GM19324 (cell line): ENCODE data around the gene MITF.

Experiments
- ATAC-seq: cut with Tn5 transposase; IDR thresholded peaks from one replicate; pipeline ENCODE4 v1.9.1; 2021; ENCODE audit warnings: mild to moderate bottlenecking, moderate library complexity; ENCODE audit not compliant: unreplicated experiment, low FRiP score

The MITF gene

DNA sequence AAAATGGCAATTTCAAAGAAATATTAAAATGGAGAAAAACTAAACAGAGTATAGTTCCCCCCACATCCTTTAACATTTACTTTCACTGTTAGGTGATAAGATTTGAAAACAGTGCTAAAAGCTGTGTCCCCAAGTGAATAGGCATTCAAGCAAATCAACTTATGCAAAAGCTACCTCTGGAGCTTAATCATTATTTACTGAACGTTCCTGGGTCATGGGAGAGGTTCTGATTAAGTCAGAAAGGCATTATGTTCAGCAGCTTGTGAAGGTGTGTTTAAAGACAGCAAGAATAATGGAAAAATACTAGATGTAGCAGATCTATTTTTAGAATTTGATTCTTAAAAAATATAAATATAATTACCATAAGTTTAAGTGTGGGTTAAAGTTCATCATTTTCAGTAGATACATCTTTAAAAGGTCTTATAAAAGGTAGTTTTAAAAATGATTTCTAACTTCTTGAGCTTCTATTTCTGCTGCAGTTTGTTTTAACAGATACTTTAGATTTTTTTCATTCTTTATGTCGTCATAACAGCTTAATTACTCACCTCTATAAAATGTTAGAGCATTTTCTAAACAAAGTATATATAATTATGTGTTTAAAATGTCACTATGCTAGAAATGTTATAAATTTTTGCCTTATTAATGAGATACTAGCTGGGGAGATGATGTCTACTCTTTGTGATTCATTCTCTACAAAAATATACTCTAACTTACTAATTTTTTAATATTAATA is 127.9 kb downstream of the MITF start:
- ATAC-seq, result no peak

DNA sequence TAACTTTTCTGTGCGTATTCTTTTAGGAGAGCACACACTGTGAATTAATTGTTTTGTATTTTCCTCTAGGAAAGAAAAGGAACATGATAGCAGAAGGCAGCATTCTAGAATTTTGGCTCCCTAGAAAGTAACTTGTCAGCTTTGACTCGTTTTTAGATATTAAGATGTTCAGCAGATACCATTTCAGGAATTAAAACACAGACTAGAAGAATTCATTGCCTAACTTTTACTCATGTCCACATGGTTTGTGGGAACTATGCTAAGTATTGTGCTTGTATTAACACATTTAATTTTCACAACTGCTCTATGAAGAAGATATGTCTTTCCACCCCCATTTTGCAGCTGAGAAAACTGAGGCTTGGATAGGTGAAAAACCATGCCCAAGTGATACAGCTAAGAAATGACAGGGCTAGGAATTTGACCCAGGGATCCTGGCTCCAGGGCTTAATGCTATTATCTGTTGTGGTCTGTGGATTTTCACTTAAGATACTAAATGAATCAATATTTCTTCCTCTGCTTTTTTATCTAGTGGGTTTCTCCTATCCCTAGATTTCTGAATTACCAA is 128.8 kb downstream of the MITF start:
- ATAC-seq, result no peak

DNA sequence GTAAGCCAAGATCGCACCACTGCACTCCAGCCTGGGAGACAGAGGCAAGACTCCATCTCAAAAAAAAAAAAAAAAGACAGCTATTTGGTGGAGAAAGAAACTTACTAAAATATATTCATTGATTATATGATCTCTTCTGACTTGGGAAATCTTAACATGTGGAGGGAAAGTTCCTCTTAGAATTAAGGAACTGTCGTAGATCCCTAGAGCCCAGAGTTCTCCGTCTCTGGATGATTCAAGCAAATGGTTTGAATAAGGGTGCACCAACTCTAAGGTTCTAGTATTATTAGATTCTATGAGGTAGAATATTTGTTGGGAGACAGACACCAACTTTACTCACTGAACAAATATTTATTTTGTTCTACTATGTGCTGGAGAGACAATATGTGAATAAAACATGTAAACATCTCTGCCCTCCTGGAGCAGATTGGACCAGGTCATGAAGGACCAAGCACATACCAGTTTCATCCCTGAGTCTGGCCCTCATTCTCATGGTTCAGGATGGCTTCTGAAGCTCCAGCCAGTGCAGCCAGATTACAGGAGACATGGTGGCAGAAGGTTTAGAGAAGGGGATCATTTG is 129.7 kb downstream of the MITF start:
- ATAC-seq, result no peak

DNA sequence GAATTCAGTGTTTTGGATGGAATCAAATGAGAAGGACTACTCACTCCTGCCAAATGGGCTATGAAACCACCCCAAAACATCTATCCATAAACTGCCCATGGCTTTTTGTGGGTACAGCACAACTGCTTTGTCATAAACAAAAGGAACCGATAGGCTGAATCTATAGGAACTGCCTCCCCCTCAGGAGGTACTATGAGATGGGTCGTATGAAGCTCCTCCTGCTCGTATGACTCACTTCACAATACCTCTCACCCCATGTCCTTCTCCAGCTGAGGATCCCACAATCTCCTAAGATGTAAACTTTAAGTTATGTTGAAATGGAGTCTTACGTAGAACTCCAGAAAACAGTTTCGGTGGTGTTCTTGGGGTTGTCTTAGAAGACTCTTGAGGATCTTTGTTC is 130.4 kb downstream of the MITF start:
- ATAC-seq, result no peak

DNA sequence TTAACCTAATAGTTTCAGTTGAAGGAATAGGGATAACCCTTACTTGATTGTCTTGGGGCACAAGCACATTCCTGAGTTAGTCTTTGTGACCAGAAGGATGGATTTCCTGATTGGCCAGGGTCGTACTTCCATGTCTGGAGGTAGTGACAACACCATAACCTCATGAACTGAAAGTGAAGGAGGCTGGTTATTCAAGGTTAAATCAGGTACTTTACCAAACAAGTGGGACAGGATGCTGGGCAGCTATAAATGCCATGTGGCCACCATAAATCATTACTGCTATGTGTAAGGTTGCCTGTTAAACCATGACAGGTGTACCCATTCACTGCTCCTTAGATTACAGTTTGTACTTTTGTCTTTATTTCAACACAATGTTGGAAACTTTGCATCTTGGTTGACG is 132.0 kb downstream of the MITF start:
- no peak for ATAC-seq

DNA sequence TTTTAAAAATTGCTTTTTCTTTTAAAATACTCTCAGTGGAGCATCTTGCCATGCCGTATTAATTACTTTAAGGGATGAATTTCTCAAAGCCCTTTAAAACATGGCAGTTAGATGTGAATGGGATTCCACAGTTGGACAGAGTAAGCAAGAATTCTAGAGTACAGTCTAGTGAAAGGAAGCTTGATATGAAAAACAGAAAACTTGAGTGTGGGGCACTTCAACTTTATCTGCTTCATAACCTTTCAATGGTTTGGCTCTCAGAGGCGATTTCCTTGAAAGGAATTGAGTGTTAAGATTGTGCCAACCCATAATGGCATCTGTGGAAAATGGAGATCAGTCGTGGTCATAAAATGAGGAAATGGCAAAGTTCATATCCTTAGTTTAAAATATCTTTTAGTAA is 132.6 kb downstream of the MITF start:
- ATAC-seq, result no peak

DNA sequence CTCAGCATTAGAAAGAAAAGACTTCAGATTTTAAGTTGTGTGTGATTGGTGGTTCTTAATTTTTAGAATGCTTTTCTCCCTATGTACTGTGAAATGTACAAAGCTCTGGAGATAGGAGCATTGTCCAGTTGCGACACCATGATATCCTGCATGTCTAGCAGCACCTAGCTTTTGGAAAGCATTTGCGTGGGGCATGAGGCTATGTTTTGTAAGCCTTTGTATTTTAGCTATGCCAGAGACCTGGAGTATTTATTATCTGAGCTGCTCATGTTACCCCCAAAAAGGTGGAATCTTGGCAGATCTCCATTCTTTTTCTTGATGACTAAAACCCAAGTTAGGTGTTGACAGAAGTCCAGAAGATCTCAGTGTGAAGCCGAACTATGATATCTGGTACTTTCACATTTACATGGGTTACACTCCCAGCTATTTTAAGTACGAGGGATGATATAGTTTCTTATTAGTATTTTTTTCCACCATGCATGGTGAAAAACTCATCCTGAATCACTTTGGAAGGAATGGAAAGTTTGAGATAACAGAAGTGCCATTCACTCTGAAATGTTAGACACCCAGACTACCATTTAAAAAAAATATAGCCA is 133.6 kb downstream of the MITF start:
- no peak for ATAC-seq

DNA sequence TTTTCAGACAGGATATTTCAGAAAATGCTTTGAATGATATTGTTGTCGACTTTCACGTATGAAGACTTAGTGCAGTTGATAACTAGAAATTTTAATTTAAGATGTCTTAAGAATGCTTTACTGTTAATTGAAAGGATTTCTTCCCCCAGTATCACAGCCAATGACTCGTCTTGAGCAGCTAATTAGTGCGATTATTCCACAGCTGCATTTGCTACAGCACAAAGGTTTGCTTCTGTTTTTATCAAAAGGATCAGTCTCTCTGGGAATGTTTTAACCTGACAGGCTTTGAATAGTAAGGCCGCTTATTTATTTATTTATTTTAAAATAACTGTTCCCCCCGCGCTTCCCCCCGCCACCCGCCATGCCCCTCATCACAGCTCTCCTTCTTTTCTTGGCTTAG is 136.8 kb downstream of the MITF start:
- ATAC-seq, result no peak

DNA sequence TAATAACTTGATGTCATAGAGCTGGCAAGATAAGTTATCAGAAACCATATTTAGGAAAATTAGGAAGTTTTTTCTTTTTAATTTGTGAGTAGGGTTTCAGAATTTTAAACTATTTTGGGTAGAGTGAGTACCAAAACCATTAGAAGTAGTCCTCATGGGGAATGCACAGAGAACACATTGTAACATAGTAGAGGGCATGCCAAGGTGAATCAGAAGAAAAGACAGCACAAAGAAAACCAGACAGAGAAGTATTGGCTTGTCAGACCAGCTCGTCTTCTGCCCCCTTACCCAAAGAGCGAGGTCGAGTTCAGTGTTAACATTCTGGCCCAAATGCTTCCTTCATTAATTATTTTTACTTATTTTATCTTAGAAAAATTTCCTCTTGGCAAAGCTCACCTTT is 139.0 kb downstream of the MITF start:
- no peak for ATAC-seq

DNA sequence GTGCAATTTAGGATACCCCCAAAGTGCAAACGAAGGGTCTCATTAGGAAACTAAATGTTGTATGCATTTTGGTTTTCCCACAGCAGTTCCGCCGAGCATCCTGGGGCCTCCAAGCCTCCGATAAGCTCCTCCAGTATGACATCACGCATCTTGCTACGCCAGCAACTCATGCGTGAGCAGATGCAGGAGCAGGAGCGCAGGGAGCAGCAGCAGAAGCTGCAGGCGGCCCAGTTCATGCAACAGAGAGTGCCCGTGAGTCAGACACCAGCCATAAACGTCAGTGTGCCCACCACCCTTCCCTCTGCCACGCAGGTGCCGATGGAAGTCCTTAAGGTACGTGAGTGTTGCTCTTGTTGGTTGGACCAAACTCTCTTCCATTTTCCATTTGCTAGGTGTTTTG is 139.8 kb downstream of the MITF start:
- ATAC-seq, result no peak

DNA sequence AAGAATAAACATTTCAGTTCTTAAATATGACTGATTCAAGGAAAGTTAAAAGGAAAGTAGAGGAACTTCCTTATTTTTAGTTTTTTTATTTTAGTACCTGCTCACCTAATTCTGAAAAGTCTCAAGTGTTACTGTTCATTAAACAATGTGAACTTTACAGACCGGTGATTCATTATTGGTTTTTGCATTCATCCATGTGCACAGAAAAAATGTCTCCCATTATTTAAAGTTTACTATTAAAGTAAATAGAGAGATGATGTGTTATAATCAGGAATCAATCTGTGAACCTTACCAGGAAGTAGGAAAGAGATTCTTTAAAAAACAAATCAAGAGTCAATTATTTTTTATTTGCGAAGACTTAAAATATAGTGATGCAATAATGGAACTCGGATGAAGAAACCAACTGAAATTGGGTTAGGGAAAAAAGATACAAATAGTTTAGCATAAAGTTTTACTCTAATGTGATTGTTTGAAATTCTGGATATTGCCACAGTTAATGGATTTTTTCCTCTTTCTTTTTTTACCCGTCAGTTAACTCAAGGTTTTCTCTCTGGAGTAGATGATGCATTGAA is 140.9 kb downstream of the MITF start:
- no peak for ATAC-seq

DNA sequence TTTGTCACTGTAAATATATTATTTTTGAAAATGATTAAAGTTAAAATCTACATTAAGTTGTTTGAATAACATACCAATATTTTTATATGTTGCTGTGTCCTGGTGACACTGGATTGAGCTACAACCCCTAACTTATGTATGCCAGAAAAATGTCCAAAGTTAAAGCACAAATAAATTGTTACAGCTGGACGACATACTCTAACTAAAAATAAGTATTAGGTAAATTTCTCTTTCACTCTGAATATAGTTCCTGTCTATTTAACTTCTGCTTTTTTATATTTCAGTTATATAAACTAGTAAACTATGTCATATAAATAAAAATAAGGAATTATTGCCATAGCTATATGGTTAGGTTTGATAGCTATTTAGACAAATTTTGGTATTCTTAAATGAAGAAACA is 141.8 kb downstream of the MITF start:
- no peak for ATAC-seq

DNA sequence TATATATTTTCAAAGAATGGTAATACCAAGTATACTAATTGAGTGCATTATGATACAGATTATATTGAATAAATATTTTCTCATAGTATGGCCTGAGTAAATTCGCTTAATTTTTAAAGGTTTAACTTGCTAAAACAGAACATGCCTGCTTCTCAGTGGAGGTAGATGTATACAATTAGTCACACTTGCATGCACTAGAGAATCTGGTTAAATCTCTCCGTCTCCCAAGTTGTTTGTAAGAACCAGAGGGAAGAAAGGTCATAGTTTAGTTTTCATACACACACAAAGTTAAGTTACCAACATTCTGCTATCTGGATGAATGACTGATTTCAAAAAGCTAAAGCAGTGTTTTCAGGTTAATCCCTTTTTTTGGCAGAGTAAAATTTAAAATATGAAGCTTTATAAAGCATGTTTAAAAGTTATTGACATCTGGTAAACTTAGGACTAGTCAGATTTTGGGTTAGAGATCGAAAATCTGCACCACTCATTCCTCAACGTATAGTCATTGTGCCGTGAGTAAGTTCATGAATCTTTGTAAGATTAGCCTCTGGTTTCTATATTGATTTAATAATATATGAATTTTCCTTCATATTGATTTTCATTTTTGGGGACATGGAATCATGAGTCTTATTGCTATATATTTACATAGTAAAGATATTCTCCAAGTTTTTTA is 142.6 kb downstream of the MITF start:
- ATAC-seq, result no peak

DNA sequence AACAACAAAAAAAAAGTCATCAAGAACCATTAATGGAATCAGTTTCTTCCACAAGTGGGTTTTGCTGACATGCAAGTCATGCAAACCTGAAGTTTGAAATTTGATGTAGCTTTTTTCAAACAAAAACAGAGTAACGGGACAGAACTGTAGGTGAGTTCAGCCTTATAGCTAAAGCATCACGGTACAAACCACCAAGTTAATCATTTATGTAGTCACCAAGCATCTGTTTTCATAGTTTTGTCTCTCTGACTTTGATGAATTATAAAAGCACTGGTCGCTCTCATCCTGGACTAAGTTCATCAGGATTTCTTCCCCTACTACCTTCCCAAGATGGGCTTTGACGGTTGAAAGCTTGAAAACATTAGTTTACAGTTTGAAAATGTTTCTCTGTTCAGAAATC is 143.3 kb downstream of the MITF start:
- ATAC-seq, result no peak

DNA sequence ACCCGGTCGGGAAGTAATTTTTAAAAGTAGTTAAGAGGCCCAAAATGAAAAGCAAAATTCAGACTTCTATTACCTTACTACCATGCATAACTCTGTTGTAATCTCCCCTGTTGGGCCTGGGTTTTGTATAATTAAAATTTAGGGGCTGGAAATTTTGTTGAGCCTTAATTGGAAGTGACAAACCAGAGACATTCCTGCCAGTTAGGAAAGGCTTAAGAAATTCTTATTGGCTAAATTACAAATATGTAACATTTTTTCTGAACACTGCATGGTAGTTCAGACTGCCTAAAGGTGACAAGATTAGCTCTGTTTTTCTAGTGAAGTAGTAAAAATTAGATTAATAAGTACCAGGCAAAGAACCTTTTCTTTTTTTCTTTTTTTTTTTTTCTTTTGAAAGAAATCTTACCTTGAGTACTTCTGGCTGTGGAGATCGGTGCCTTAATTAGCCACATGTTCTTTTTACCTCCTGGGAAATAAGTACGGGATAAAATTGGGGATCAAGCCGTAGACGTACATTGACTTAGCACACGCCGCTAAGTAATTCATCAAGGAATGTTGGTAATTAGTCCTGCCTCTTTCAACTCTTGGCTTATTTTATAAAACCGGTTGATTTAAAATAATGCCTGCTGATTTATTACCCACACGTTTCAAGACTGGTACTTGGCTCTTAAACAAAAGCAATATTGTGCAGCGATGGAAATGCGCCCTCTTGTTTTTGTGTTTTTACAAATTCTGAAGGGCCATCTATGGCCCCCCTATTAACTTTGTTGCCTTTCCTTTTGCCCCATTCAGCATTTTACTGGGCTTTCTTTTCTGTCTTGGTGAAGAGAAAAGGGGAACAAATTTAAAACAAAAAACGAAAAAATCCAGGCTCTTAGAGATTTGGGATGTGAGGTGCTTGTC is 149.0 kb downstream of the MITF start:
- no peak for ATAC-seq

DNA sequence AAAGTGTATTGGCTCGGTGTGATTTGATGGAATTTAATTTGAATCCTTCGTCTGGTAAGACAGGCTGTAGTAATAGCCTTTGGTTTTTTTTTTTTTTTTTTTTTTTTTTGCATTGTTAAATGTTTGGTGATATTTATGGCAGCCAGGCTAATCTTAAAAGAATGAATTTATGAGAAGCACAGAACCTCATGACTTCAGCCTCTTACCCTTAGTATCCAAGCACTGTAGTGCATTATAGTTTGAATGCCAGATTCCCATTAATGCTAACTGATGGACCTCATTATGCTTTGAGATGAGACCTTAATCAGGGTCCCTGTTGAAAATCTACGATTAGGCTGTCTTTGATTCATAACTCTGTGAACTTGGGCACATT is 149.7 kb downstream of the MITF start:
- ATAC-seq, result no peak

DNA sequence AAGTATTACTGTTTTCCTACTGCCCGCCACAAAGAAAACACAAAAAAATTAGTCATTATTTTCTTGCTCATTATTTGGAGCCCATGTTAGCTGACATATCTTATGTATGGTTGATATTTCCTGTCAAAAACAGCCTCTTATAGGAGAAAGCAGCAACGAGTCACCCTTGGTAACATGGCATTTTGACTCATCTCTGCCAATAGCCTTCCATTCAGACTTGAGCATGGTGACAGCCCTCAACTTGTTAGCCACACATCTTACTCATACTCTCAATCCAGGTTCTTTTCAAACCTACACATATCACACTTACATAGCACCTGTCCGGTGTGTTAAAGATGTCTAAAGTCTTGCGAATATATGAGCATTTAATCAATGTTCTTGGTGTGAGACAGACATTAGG is 150.8 kb downstream of the MITF start:
- ATAC-seq, result no peak

DNA sequence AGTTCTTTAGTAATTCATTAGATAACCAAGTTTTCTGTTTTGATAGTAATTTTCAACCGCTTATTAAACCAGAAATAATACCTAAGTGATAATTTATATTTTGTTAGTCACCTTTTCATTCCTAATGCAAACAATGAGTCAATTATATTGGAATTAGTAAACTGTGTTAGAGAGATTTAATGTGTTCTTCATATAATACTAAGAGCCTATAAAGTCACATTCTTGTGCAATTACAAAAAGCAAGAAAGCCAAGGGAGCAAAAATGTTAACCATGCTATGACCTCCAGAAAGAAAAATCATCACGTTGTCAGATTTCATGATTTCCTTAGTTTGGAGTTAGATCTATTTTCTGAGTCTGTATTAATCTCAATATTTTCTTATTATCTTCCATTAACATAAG is 151.4 kb downstream of the MITF start:
- ATAC-seq, result no peak

DNA sequence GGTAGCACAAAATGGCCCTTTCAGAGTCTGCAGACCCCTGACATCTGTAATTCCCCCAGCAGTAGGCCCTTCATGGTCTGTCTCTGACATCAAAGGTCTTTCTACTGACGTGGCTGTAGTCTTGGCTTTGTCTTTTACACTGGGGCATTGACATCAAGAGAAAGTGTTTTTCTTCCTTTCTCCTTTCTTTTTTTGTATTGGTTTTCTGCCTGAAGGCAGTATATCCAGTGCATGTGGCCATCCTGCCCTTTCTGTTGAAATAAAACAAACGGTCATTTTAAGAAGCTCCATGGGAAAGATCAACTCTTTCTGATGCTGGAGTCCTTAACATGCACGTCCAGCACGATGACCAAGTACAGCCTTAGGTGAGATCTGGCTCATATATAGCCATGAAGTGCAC is 153.4 kb downstream of the MITF start:
- ATAC-seq, result no peak

DNA sequence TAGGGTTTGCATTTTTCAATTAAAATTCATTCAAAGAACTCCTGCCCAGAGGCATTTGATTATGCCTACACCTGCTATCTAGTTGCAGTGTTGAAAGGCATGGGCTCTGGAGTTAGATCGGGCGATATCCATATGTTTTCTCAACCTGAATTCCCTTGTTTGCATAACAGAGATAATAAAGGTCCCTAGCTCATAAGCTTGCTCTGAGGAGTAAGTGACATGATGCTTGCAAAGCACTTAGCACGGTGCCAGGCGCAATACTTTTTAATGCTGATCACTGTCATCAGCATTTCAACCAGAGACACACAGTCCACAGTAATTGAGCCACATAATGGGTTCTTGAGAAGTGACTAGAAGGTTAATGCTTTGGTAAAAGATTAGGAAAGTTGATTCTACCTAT is 154.0 kb downstream of the MITF start:
- no peak for ATAC-seq
